Natural killer cell (primary cell): ENCODE data around the gene NACA. TPM values are rescaled to one million over a fixed set of nuclear protein-coding genes. Genes with fewer than 3 reads are reported as not detected.

Source experiments
- ATAC-seq, 3 donors: fragments of 150-1000 bp in 2 of 3; fragments of 200-7000 bp in 1 of 3; cut with Tn5 transposase; 1 replicate in 1 of 3; 2 replicates in 2 of 3; pipeline ENCODE4 v1.10.0; 2021; ENCODE audit warnings: mild to moderate bottlenecking in 2 of 3, moderate library complexity in 2 of 3
- DNase-seq, 2 donors: peaks; one replicate each; pipeline versions ENCODE4 v3.0.0 to v3.0.0-alpha.2; 2013 to 2021; ENCODE audit warnings: mixed read lengths in 1 of 2
- H3K27ac ChIP-seq: one replicate; pipeline ENCODE4 v1.5.1; 2013; ENCODE audit warnings: mild to moderate bottlenecking, low read length
- H3K27me3 ChIP-seq: one replicate; pipeline ENCODE4 v1.6.1; 2013; ENCODE audit warnings: low read length; ENCODE audit not compliant: control insufficient read depth, insufficient read depth
- H3K36me3 ChIP-seq: one replicate; pipeline ENCODE4 v1.6.1; 2013; ENCODE audit warnings: low read length; ENCODE audit not compliant: control insufficient read depth, insufficient read depth
- H3K4me1 ChIP-seq: one replicate; pipeline ENCODE4 v1.6.1; 2013; ENCODE audit warnings: low read length; ENCODE audit not compliant: control insufficient read depth, insufficient read depth
- H3K4me3 ChIP-seq: one replicate; pipeline ENCODE4 v1.5.1; 2013; ENCODE audit warnings: low read length
- H3K9me3 ChIP-seq: one replicate; pipeline ENCODE4 v1.6.1; 2013; ENCODE audit warnings: low read length; ENCODE audit not compliant: control insufficient read depth, insufficient read depth
- H3K27ac Mint-ChIP-seq, 2 donors: one replicate each; pipeline ENCODE4 v1.8.0; 2022; ENCODE audit warnings: mild to moderate bottlenecking in 2 of 2, mixed read lengths in 2 of 2, moderate library complexity in 1 of 2
- H3K27me3 Mint-ChIP-seq, 2 donors: one replicate each; pipeline ENCODE4 v1.8.0; 2022; ENCODE audit warnings: low read depth in 2 of 2, mixed read lengths in 2 of 2
- H3K36me3 Mint-ChIP-seq: one replicate; pipeline ENCODE4 v1.8.0; 2022; ENCODE audit warnings: mixed read lengths
- H3K4me1 Mint-ChIP-seq, 2 donors: one replicate each; pipeline ENCODE4 v1.8.0; 2022; ENCODE audit warnings: mixed read lengths in 2 of 2
- H3K4me3 Mint-ChIP-seq: one replicate; pipeline ENCODE4 v1.8.0; 2022; ENCODE audit warnings: mild to moderate bottlenecking, moderate library complexity, mixed read lengths
- H3K9me3 Mint-ChIP-seq, 2 donors: one replicate each; pipeline ENCODE4 v1.8.0; 2022; ENCODE audit warnings: mixed read lengths in 2 of 2
- CTCF ChIP-seq: fragments of 200-600 bp; IDR thresholded peaks from one replicate; pipeline ENCODE4 v1.8.0; 2022; ENCODE audit warnings: antibody characterized with exemption
- WGBS: methylation state at CpG from one replicate; pipeline ENCODE4 v1.1.7; 2013; ENCODE audit warnings: missing lambda C conversion rate; ENCODE audit not compliant: insufficient coverage; 5-methylcytosine and 5-hydroxymethylcytosine counted together
- intact Hi-C: fragments of 100-400 bp; cut with micrococcal nuclease; formaldehyde crosslinking; loops from one replicate; pipeline ENCODE4 v1.14.2; 2022
- total RNA-seq, 4 donors: library from RNA; stranded (reverse); fragments of 120-200 nt in 1 of 4; gene quantifications; one replicate each; pipeline versions ENCODE4 v1.2.3 to v1.2.4, GENCODE V29; 2013 to 2022

Gene NACA
- total RNA-seq, 3 donors from 2014 or later (not counting 1 experiment from before 2014, with no cell fraction given): 644 to 785 (median 695) TPM

- no peak overlapping the region for H3K4me3 Mint-ChIP-seq
- WGBS: 63% methylated on average over 4 of the region's 5 CpGs
- H3K9me3 ChIP-seq: no peaks in the 10 kb centered on the region
- no peaks in the 10 kb centered on the region for H3K36me3 Mint-ChIP-seq
- no peak overlapping the region for H3K27ac Mint-ChIP-seq
- no peaks in the 10 kb centered on the region for H3K36me3 ChIP-seq
- no peaks in the 10 kb centered on the region for H3K9me3 Mint-ChIP-seq
- no peaks in the 10 kb centered on the region for H3K4me1 ChIP-seq
- H3K27me3 ChIP-seq: no peaks in the 10 kb centered on the region
- no peak overlapping the region for H3K27ac ChIP-seq
- H3K4me3 ChIP-seq: no peak overlapping the region
- peaks cover under 1 to 7% of the 10 kb centered on the region in 2 donors for H3K27me3 Mint-ChIP-seq
- intact Hi-C loops: no loop called here
- H3K4me1 Mint-ChIP-seq: no peaks in the 10 kb centered on the region
- no peak for DNase-seq
- TF ChIP-seq CTCF: no peak
- ATAC-seq: no peak
These were observed 38.9 kb upstream of the NACA start for GRCh38 chr12:56763753-56764657.

GRCh38 chr12:56761812-56762211 lies 36.7 kb upstream of the NACA start:
- H3K27me3 ChIP-seq: no peaks in the 10 kb centered on the region
- H3K9me3 Mint-ChIP-seq: peaks cover 0 to 3% of the 10 kb centered on the region in 2 donors
- H3K9me3 ChIP-seq: no peaks in the 10 kb centered on the region
- ATAC-seq: no peak
- no peaks in the 10 kb centered on the region for H3K4me1 Mint-ChIP-seq
- H3K27me3 Mint-ChIP-seq: peaks cover 8 to 10% of the 10 kb centered on the region in 2 donors
- peaks cover 4% of the 10 kb centered on the region for H3K4me1 ChIP-seq
- H3K27ac Mint-ChIP-seq: no peak overlapping the region
- intact Hi-C loops: no loop called here
- no peak overlapping the region for H3K27ac ChIP-seq
- no peak overlapping the region for H3K4me3 ChIP-seq
- DNase-seq: no peak
- no peak overlapping the region for H3K4me3 Mint-ChIP-seq
- no peak for TF ChIP-seq CTCF
- no peaks in the 10 kb centered on the region for H3K36me3 ChIP-seq
- H3K36me3 Mint-ChIP-seq: no peaks in the 10 kb centered on the region
- 88% methylated on average over 1 of the region's 2 CpGs for WGBS

- intact Hi-C loops: no loop called here
- DNase-seq: no peak
- Histone ChIP-seq H3K4me1 (peaks cover 4% of the 10 kb centered on the region), H3K27me3 (no peaks in the 10 kb centered on the region), H3K9me3 (no peaks in the 10 kb centered on the region), H3K4me3 (no peak overlapping the region), H3K36me3 (no peaks in the 10 kb centered on the region), H3K27ac (no peak overlapping the region)
- Mint-ChIP-seq H3K4me1 (no peaks in the 10 kb centered on the region), H3K27ac (no peak overlapping the region), H3K36me3 (no peaks in the 10 kb centered on the region), H3K9me3 (peaks cover 0 to 3% of the 10 kb centered on the region in 2 donors), H3K27me3 (peaks cover 5 to 8% of the 10 kb centered on the region in 2 donors), H3K4me3 (no peak overlapping the region)
- ATAC-seq: no peak
- 81% methylated on average over 7 of the region's 7 CpGs for WGBS
- TF ChIP-seq CTCF: no peak
These were observed 35.4 kb upstream of the NACA start for GRCh38 chr12:56760460-56760859.
